ENCODE data around the gene EIF3F. TPM values are rescaled to one million over a fixed set of nuclear protein-coding genes. Genes with fewer than 3 reads are reported as not detected.
A peak's percentile ranks its signal among the peaks of the same experiment; 100 is the strongest.

The EIF3F gene
- total and polyA plus RNA-seq, 2 of the 13 experiments (the other 11 are each of a cell fraction or from before 2014, with no cell fraction given): 109 to 191 TPM

DNA sequence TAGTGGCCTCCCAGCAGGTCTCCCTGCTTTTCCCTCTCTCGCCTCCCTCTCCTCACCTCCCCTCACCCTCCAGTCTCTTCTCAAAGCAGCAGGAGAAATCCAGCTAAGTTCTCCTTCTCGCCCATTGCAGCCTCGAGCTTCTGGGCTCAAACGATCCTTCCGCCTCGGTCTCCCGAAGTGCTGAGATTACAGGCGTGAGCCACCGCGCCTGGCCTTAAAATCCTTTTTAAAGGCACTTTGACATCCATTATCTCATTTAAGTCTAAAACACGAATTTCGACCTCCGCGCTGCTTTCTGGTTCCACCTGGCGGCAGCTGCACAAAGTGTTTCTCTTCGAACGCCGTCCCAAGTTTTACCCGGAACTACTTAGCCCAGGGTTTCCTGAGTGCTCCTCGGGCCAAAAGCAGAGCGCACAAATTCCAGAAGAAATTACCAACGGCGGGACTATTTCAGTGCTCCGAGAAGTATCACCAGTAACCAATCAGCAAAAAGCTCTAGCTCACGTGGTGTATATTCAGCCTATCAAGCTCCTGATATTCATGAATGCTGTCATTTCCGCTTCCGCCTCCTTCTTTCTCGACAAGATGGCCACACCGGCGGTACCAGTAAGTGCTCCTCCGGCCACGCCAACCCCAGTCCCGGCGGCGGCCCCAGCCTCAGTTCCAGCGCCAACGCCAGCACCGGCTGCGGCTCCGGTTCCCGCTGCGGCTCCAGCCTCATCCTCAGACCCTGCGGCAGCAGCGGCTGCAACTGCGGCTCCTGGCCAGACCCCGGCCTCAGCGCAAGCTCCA lies at the start of gene EIF3F (continued):
- TF ChIP-seq KDM5B (CRISPR knock-in tag; IDR thresholded peaks at IDR 0.05; ENCODE audit: borderline replicate concordance) (peak; percentile 32; the same call in 1 of the 2 replicates), ARNT (IDR thresholded peaks at IDR 0.05) (no peak), ZNF232 (CRISPR knock-in tag; IDR thresholded peaks at IDR 0.05; ENCODE audit: borderline replicate concordance) (peak; percentile 90; the same call in 1 of the 2 replicates), CCAR2 (optimal IDR thresholded peaks at IDR 0.05; ENCODE audit: low read depth, low read length) (peak; percentile 95), PTBP1 (IDR thresholded peaks at IDR 0.05; ENCODE audit: low read depth, low read length, poor library complexity, severe bottlenecking) (no peak), FOXK2 (IDR thresholded peaks at IDR 0.05) (peak; percentile 33; the same call in 1 of the 2 replicates), ZSCAN9 (CRISPR knock-in tag; IDR thresholded peaks at IDR 0.05; ENCODE audit: borderline replicate concordance) (peak; percentile 52; the same call in 1 of the 2 replicates), SOX5 (CRISPR knock-in tag; IDR thresholded peaks at IDR 0.05; ENCODE audit: borderline replicate concordance) (no peak), SMARCC2 (IDR thresholded peaks at IDR 0.05) (no peak), ZMYM3 (CRISPR knock-in tag; IDR thresholded peaks at IDR 0.05) (peak; percentile 75; the same call in 1 of the 2 replicates), ZXDC (CRISPR knock-in tag; IDR thresholded peaks at IDR 0.05) (no peak), IRF1 (CRISPR knock-in tag; IDR thresholded peaks at IDR 0.05; ENCODE audit: low read depth) (no peak), PPARG (CRISPR knock-in tag; conservative IDR thresholded peaks at IDR 0.05) (peak; percentile 34; the same call in 1 of the 2 replicates), FOXJ3 (CRISPR knock-in tag; IDR thresholded peaks at IDR 0.05; ENCODE audit: borderline replicate concordance) (peak; percentile 64; the same call in 1 of the 2 replicates), GATAD2A (CRISPR knock-in tag; IDR thresholded peaks at IDR 0.05) (peak; percentile 57; the same call in 1 of the 2 replicates), ZFP62 (CRISPR knock-in tag; IDR thresholded peaks at IDR 0.05) (no peak), FOXC1 (CRISPR knock-in tag; IDR thresholded peaks at IDR 0.05; ENCODE audit: borderline replicate concordance) (peak; percentile 76; the same call in 1 of the 2 replicates), NR3C1 (CRISPR knock-in tag; IDR thresholded peaks at IDR 0.05) (no peak), TEAD2 (CRISPR knock-in tag; IDR thresholded peaks at IDR 0.05) (no peak), MED1 (CRISPR knock-in tag; IDR thresholded peaks at IDR 0.05) (peak; percentile 81), ZNF274 (CRISPR knock-in tag; IDR thresholded peaks at IDR 0.05) (no peak), NFATC3 (CRISPR knock-in tag; IDR thresholded peaks at IDR 0.05) (0 out of 2 replicates have a peak, but pooled peaks have one; percentile 34), ZNF788 (CRISPR knock-in tag; IDR thresholded peaks at IDR 0.05; ENCODE audit: borderline replicate concordance) (peak; percentile 81; the same call in 1 of the 2 replicates), MAX (IDR thresholded peaks at IDR 0.05) (peak; percentile 41; the same call in 1 of the 2 replicates), ARHGAP35 (CRISPR knock-in tag; IDR thresholded peaks at IDR 0.05; ENCODE audit: borderline replicate concordance) (no peak), ARNTL (CRISPR knock-in tag; IDR thresholded peaks at IDR 0.05) (0 out of 2 replicates have a peak, but pooled peaks have one; percentile 56), KLF11 (CRISPR knock-in tag; IDR thresholded peaks at IDR 0.05) (peak; percentile 79; the same call in 1 of the 2 replicates)
- TF ChIP-seq, protein P1, sequence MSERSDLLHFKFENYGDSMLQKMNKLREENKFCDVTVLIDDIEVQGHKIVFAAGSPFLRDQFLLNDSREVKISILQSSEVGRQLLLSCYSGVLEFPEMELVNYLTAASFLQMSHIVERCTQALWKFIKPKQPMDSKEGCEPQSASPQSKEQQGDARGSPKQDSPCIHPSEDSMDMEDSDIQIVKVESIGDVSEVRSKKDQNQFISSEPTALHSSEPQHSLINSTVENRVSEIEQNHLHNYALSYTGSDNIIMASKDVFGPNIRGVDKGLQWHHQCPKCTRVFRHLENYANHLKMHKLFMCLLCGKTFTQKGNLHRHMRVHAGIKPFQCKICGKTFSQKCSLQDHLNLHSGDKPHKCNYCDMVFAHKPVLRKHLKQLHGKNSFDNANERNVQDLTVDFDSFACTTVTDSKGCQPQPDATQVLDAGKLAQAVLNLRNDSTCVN (CRISPR knock-in tag; IDR thresholded peaks at IDR 0.05; ENCODE audit: borderline replicate concordance): peak; percentile 94

All from HepG2 (cell line).